Activated CD8-positive, alpha-beta T cell treated with anti-CD3 and anti-CD28 coated beads, Interleukin-2, amount 10 ng/mL, durations not matched to agents 7 days and 5 days (primary cell): Measurements from ENCODE around the gene USP51. TPM values are rescaled to one million over a fixed set of nuclear protein-coding genes. Genes with fewer than 3 reads are reported as not detected.
A peak's percentile ranks its signal among the peaks of the same experiment; 100 is the strongest.
"Not testable (repeated sequence)": the region's sequence is repeated elsewhere in the genome, so short reads cannot be mapped to it uniquely, and the experiment has no call there.

Experiments used
- ATAC-seq: fragments of 150-1000 bp; cut with Tn5 transposase; one replicate; pipeline ENCODE4 v1.10.0; 2021; ENCODE audit warnings: moderate library complexity
- CTCF ChIA-PET: fragments of 350-600 bp; sonication (Branson Sonifier 250); formaldehyde crosslinking; loops from one replicate; lab custom pipeline; 2021; ENCODE audit warnings: antibody characterized with exemption; lab: Charles Lee
- POLR2A ChIA-PET: fragments of 350-600 bp; sonication (Branson Sonifier 250); formaldehyde crosslinking; loops from one replicate; lab custom pipeline; 2021; ENCODE audit warnings: antibody characterized with exemption; lab: Charles Lee
- DNase-seq: peaks from one replicate; pipeline ENCODE4 v3.0.0-alpha.2; 2020
- H3K27ac Mint-ChIP-seq: one replicate; pipeline ENCODE4 v1.8.0; 2021; ENCODE audit warnings: mild to moderate bottlenecking, mixed read lengths
- H3K27me3 Mint-ChIP-seq: one replicate; pipeline ENCODE4 v1.8.0; 2021; ENCODE audit warnings: low read depth, mixed read lengths
- H3K36me3 Mint-ChIP-seq: one replicate; pipeline ENCODE4 v1.8.0; 2021; ENCODE audit warnings: low read depth, mixed read lengths
- H3K4me1 Mint-ChIP-seq: one replicate; pipeline ENCODE4 v1.8.0; 2021; ENCODE audit warnings: low read depth, mixed read lengths
- H3K4me3 Mint-ChIP-seq: one replicate; pipeline ENCODE4 v1.8.0; 2021; ENCODE audit warnings: mild to moderate bottlenecking, mixed read lengths
- H3K9me3 Mint-ChIP-seq: one replicate; pipeline ENCODE4 v1.8.0; 2022; ENCODE audit warnings: mixed read lengths; ENCODE audit not compliant: insufficient read depth
- total RNA-seq, 2 experiments: library from RNA; stranded (reverse); gene quantifications; one replicate each; pipeline ENCODE4 v1.2.3, GENCODE V29; 2021

USP51 gene
- total RNA-seq: 1 to 10 TPM; 1.2 TPM

DNA sequence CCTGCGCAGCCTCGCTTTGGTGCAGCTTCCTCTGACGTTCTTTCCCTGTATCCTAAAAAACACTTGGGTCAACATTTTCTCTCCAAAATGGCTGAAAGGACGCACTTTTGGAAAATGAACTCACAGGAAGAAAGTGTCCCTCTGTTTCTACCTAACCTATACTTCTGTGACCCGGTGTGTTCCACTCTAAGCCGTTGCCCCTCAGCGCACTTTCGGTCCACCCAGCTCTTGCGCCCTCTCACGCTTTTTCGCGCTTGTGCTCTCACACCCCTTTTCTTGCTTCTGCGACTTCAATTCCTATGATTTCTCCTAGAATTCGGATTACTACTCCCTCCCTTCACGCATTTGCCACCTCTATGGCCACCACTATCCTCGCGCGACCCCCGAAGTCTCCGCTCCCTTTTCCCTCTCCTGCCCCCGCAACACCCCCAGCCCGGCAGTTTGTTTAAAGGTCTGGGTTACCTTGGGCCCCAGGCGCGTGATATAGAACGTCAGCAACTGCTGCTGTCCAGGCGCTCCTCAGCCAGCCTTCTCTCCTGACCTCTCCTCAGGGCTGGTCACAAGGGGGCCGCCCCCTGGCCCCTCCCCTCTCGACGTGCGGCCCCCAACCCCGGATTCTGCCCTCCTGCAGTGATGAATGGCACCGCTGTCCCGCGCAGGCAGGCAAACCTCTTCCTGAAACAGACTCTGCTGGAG lies at the start of gene USP51:
USP51 (minus strand) TSS at position 535 of the 696 bp plus-strand sequence. CDS start 909 bp downstream, outside the sequence.
- H3K36me3 Mint-ChIP-seq: peaks cover 2% of the 10 kb centered on the region

DNA sequence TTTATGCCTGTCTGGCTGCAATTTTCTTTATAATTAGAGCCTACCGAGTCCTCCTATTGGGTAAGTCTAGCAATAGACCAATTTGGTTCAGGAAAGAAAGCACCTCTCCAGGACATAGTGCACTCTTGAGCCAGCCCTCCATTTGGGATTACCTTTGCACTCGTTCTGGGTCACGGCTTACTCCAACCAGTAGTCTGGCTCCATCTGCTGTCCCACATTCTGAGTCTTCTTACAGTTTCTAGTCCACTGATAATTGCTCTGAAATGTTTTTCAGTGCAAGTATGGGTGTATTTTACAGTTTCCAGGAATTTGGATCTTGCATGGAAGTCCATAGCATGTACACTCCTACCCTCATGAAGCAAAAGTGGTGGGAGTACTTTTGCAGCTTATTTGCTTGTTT lies 34.8 kb upstream of the USP51 start:
- ChIA-PET POLR2A (no interaction called here), CTCF (no interaction called here)
- no peaks in the 10 kb centered on the region for H3K4me1 Mint-ChIP-seq
- no peak overlapping the region for H3K4me3 Mint-ChIP-seq
- no peak for DNase-seq
- no peaks in the 10 kb centered on the region for H3K9me3 Mint-ChIP-seq
- peaks cover 3% of the 10 kb centered on the region for H3K27me3 Mint-ChIP-seq
- no peak overlapping the region for H3K27ac Mint-ChIP-seq
- no peak for ATAC-seq
- H3K36me3 Mint-ChIP-seq: no peaks in the 10 kb centered on the region

More for the DNA sequence above, at the start of gene USP51:
- peak within 1 kb of the TSS; percentile 87 for H3K4me3 Mint-ChIP-seq
- peak; percentile 62 for ATAC-seq
- ChIA-PET POLR2A (interaction anchor here (0.7 to 1.5 kb wide), 6 partner anchors 38 to 850 kb away, joined by 3 to 11 read pairs (median 6); partner anchors contain the start of genes APEX2, MAGEH1 and RRAGB), CTCF (interaction anchor here (1.1 to 1.6 kb wide), 4 partner anchors 37 to 354 kb away, joined by 4 to 9 read pairs (median 6); partner anchors contain the start of genes MAGEH1 and RRAGB)
- H3K4me1 Mint-ChIP-seq: peaks cover 19% of the 10 kb centered on the region
- H3K27me3 Mint-ChIP-seq: no peaks in the 10 kb centered on the region
- H3K9me3 Mint-ChIP-seq: no peaks in the 10 kb centered on the region
- peak within 1 kb of the TSS; percentile 96 for H3K27ac Mint-ChIP-seq
- DNase-seq: peak; percentile 49

DNA sequence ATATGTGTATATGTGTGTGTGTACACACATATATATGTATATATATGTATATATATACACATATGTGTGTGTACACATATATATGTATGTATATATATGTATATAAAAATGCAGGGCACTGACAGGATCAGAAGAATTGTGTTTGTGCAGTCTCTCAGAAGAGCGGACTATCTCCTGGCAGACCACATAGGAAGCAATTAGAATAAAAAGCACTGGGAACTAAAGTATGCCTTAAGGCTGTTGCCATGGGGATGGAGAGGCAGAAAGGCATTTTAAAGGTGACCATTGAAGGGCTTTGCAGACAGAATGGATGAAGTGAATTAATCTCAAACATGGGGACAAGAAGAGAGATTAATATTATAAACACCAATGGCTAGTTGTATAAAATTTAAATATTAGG lies 33.7 kb upstream of the USP51 start:
- H3K36me3 Mint-ChIP-seq: no peaks in the 10 kb centered on the region
- ChIA-PET CTCF (no interaction called here), POLR2A (no interaction called here)
- H3K4me3 Mint-ChIP-seq: no peak overlapping the region
- peaks cover 3% of the 10 kb centered on the region for H3K27me3 Mint-ChIP-seq
- no peaks in the 10 kb centered on the region for H3K9me3 Mint-ChIP-seq
- H3K4me1 Mint-ChIP-seq: no peaks in the 10 kb centered on the region
- H3K27ac Mint-ChIP-seq: no peak overlapping the region
- DNase-seq: no peak
- ATAC-seq: no peak

DNA sequence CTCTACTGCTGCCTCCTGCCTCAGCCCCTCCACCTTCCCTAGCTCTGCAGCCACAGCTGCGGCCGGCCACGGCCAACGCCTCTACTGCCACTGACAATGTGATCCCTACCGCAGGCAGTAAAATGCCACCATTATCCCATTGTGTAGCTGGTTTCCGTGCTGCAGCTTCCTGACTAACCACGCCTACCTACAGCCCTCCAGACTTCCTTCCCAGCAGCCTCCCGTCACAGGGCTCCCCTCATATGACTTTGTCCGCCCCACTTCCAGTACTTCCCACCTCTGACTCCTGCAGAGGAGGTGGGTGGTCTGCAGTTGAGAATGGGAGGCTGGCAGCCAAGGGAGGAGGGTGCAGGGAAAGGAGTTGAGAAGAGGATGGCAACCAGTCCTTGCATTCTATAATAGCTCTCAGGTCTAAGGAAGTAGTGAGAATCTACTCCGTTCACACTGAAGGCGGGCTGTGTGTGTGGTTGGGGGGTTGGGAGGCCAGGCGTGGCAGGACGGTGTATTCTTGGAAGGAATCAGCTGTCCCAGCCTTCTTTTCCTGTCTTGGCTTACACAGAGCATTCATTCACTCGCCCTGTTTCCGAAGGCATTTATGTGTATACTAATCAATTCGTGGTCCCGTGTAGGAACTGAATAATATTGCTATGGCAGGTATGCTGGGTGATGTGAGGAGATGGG lies 33.1 kb upstream of the USP51 start:
- Mint-ChIP-seq H3K36me3 (no peaks in the 10 kb centered on the region), H3K4me3 (no peak overlapping the region), H3K27me3 (peaks cover 3% of the 10 kb centered on the region), H3K9me3 (no peaks in the 10 kb centered on the region), H3K4me1 (no peaks in the 10 kb centered on the region), H3K27ac (no peak overlapping the region)
- CTCF ChIA-PET: no interaction called here
- DNase-seq (no peak), ATAC-seq (no peak)
- POLR2A ChIA-PET: no interaction called here

DNA sequence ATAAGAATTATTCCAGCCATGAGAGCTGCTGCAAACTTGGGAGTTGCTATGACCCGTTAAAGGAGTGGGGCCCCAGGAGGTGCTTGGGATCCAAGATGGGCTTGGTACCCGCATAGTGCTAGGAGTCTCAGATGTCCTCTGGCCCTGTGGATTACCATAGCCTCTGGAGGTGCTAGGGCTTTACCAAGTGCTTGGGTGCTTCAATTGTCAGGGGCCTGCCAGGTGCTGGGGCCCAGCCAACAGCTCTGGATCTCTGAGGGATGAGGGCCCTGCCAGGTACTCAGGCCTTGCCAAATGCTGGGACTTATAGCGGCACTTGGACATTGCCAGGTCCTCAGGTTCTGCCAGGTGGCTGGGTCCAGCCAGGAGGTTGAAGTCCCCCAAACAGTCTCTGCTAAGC lies 32.0 kb upstream of the USP51 start:
- H3K9me3 Mint-ChIP-seq: no peaks in the 10 kb centered on the region
- ChIA-PET POLR2A (no interaction called here), CTCF (no interaction called here)
- peaks cover 3% of the 10 kb centered on the region for H3K27me3 Mint-ChIP-seq
- no peaks in the 10 kb centered on the region for H3K36me3 Mint-ChIP-seq
- DNase-seq (no peak), ATAC-seq (no peak)
- no peak overlapping the region for H3K27ac Mint-ChIP-seq
- H3K4me3 Mint-ChIP-seq: no peak overlapping the region
- no peaks in the 10 kb centered on the region for H3K4me1 Mint-ChIP-seq

DNA sequence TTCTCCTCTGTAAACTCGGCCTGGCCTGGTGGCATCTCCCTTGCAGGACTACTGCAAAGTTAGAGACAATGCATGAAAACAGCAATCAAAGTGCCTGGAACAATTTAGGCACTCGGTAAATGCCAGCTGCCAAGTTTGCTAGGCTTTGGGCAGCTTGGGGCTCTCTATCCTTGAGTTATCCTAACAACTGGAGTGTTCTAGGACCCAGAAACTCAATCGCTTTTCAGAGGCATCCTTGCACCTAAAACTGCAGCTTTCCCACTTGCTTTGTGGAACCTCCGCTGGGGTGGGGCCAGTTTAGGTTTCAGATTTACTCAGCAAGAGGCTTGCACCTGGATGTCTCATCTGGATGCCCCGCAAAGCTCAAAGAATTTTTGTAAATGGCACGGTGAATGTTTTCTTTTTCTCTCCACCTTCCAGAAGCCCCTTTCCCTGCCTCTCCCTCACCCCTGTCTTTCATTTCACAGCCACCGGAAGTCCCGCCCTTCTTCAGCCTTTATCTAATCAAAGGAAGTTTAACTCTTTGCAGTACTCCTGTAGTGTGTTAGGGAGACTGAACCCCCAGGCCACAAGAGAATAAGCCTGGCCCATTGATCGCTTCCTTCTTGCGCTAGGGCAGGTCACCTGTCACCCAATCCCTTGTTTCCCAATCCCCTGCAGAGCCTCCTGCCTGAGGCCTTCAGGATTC lies 27.3 kb upstream of the USP51 start:
- ATAC-seq, H3K4me3 Mint-ChIP-seq, CTCF ChIA-PET, DNase-seq, H3K9me3 Mint-ChIP-seq, POLR2A ChIA-PET, H3K27me3 Mint-ChIP-seq, H3K4me1 Mint-ChIP-seq, H3K27ac Mint-ChIP-seq, H3K36me3 Mint-ChIP-seq: not testable (repeated sequence)

DNA sequence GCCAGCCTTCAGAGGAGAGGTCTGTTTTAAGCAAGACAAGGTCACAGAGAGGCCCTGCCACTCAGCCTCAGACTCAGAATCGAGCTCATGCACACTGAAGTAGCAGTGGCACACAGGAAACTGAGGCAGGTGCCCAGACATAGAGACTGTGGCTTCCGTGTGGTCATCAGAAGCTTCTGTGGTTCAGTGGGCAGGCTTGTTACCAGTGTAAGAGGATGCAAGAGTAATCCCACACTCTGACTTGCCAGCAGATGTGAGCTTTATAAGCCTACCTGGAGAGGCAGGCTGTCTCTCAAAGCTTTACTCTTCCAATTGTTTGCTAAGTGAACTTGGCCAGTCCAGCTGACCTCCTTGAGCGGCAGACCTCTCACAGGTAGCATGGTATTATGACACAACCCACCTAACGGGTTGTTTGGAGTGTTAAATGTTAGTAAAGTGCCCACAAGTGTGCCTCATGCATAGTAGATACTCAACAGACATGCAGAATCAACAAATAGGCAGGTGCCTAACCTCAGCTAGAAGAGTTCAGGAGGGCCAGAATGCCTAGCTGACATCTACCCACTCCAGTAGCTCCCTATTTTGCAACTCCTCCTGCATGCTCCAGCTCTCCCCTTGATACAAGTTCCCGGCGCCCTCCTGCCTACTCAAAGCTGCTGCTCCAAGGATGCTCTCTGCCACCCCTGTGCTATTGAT lies 23.5 kb upstream of the USP51 start:
- H3K4me3 Mint-ChIP-seq, H3K9me3 Mint-ChIP-seq, CTCF ChIA-PET, H3K36me3 Mint-ChIP-seq, POLR2A ChIA-PET, DNase-seq, H3K27ac Mint-ChIP-seq, H3K27me3 Mint-ChIP-seq, H3K4me1 Mint-ChIP-seq: not testable (repeated sequence)
- ATAC-seq: peak; percentile 39

DNA sequence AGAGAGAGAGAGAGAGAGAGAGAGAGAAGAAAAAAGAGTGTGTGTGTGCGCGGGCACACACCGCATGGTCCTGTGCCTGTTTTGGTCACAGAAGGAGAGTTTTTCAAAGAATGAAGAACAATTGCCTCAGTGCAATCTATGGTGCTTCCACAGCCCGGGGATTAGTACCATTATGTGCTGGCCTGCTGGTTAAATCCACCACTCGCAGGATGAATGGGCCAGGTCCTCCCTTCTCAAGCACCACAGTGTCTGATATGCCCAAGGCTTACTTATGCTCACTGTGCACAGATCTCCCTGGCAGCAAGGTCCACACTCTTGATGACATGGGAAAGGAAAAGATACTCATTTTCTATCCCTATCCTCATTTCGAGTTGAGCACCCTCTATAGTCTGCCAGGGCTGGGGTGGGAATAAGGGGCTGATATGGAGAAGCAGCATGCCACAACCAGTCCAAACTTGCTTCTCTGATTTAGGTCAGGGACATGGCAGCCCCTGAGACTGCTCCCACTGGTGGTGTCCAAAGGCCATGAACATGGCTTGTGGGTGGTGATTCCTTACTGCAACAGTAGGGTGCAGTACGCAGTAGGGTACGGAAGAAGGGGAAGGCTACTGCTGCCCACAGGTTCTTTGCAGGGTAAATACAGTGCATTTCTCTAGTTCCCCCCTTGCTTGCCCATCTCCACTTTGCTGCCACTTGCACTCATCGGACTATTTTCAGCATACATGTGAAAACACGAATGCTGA lies 18.9 kb upstream of the USP51 start:
- not testable (repeated sequence) for DNase-seq

DNA sequence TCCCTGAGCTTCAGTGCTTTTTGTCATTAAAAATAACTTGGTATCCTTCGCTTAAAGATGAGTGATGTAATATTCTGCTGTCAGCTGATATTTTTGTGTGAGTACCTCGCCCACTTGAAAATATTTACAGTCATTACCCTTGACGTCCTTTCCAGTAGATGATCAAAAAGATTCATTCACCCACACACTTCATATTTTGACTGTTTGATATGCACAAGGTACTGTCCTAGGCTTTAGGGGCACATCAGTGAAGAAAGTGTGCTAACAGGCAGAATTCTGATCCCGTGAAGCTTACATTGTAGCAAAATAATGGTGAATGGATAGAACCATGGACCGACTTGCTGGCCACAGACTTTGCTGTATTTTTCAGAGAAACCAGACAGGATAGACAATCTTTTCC lies 18.1 kb upstream of the USP51 start:
- DNase-seq, H3K4me1 Mint-ChIP-seq, H3K9me3 Mint-ChIP-seq, H3K27ac Mint-ChIP-seq, H3K27me3 Mint-ChIP-seq, ATAC-seq, CTCF ChIA-PET, H3K36me3 Mint-ChIP-seq, H3K4me3 Mint-ChIP-seq, POLR2A ChIA-PET: not testable (repeated sequence)

More for the DNA sequence above, 18.9 kb upstream of the USP51 start:
- POLR2A ChIA-PET, H3K27me3 Mint-ChIP-seq, H3K27ac Mint-ChIP-seq, CTCF ChIA-PET, H3K4me1 Mint-ChIP-seq, H3K4me3 Mint-ChIP-seq, H3K9me3 Mint-ChIP-seq, ATAC-seq, H3K36me3 Mint-ChIP-seq: not testable (repeated sequence)

DNA sequence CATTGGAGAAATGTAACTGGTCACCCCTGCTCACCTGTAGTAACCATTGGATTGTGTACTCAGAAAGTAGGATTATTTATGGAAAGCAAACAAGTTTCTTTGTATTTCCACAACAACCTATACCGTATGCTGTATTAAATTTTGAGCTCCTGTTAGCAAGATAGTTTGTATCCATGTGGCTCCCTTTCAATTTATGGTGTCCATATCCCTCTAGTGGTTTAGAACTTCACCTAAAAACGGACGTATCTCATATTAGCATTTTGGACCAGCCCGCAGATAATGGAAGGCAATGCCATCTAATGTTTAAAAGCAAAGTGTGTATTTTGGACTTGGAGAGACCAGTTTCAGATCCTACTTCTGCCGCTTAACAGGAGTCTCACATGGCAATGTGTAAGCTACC lies 17.4 kb upstream of the USP51 start:
- H3K4me3 Mint-ChIP-seq, CTCF ChIA-PET, H3K36me3 Mint-ChIP-seq, H3K9me3 Mint-ChIP-seq, POLR2A ChIA-PET, H3K27me3 Mint-ChIP-seq, DNase-seq, H3K4me1 Mint-ChIP-seq, H3K27ac Mint-ChIP-seq, ATAC-seq: not testable (repeated sequence)

DNA sequence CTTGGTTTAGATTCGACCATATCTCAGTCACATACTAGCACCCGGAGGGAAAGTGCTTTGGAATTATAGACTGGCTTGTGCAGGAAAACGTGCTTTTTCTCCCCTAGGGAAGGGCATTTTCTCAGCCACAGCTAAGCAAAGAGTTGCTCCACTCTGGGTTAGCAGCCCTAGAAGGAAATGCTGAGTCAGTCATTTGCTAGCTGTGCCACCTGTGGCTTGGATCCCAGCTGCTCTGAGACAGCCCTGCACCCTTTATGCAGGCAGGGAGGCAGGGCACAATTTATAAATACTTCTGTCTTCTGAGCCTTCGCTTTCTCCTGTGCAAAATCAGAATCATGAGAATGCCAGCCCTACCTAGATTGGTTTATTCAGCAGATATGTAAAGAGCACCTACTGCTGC lies 1.3 kb upstream of the USP51 start:
- DNase-seq (no peak), ATAC-seq (no peak)
- POLR2A ChIA-PET: no interaction called here
- H3K36me3 Mint-ChIP-seq: peaks cover 2% of the 10 kb centered on the region
- CTCF ChIA-PET: no interaction called here
- H3K4me1 Mint-ChIP-seq: peaks cover 19% of the 10 kb centered on the region
- no peak overlapping the region for H3K27ac Mint-ChIP-seq
- H3K27me3 Mint-ChIP-seq: no peaks in the 10 kb centered on the region
- H3K9me3 Mint-ChIP-seq: no peaks in the 10 kb centered on the region
- H3K4me3 Mint-ChIP-seq: no peak overlapping the region
